ENCODE data around the gene UTF1.

DNA sequence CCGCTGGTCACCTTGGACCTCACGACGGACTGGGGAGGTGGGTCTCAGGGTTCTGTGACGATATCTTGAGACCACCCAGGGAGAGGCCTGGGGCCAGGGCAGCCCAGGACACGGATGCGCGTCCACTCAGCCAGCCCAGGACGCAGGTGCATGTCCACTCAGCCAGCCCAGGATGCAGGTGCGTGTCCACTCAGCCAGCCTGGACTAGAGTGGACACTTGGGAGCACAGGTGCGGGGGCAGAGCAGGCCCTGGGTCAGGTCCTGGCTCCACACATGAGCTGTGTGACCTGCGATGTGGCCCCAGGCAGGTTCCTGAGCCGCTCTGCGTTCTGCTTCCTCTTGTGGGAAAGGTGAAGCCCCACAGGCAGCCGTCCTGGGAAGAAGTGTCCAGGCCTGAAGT is 47.8 kb upstream of the UTF1 start:
- no peak for TF ChIP-seq CTCF (conservative IDR thresholded peaks at IDR 0.05; ENCODE audit: low read length)
- TF ChIP-seq EZH2phosphoT487 (IDR thresholded peaks at IDR 0.05; ENCODE audit: borderline replicate concordance, low read depth, low read length), result no peak

Measured in OCI-LY7 (cell line).